ENCODE data around the gene ZNF555. TPM values are rescaled to one million over a fixed set of nuclear protein-coding genes. Genes with fewer than 3 reads are reported as not detected.

ZNF555 gene
- total and polyA plus RNA-seq, 2 experiments from 2014 or later: 2.7 to 7.4 TPM

DNA sequence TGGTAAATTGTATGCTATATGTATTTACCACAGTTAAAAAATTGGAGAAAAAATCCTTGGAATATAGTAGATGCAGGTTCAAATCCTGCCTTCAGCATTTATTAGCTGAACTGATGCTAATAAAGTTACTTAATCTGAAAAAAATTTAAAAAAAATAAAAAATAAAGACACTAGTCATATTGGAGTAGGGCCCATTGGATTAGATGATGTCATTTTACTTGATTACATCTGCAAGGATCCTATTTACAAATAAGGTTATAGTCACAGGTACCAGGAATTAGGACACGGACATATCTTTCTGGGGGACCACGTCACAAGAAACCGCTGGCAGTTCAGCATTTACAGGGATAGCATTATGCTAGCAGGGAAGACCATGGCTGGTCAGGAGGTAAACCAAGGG is 6.2 kb downstream of the ZNF555 start:
- Histone ChIP-seq H3K4me2 (no peak overlapping the region), H3K79me2 (peaks cover 58% of the 10 kb centered on the region), H3K4me3 (no peak overlapping the region), H3K27ac (no peak overlapping the region), H3K4me1 (ENCODE audit: insufficient read depth) (peaks cover 4% of the 10 kb centered on the region), H3K9me3 (ENCODE audit: low read depth) (peaks cover 20% of the 10 kb centered on the region), H3K9me2 (replicated peaks; ENCODE audit: insufficient read depth) (no peaks in the 10 kb centered on the region), H3K27me3 (no peaks in the 10 kb centered on the region), H4K20me1 (ENCODE audit: insufficient read depth, poor library complexity, severe bottlenecking) (no peaks in the 10 kb centered on the region), H2AFZ (no peak overlapping the region), H3K36me3 (replicated peaks; ENCODE audit: insufficient read depth, low read depth) (peaks cover 9% of the 10 kb centered on the region)
- TF ChIP-seq EZH2phosphoT487 (IDR thresholded peaks at IDR 0.05; ENCODE audit: low read depth, severe bottlenecking, unreplicated experiment): no peak
- TF ChIP-seq EZH2 (IDR thresholded peaks at IDR 0.05; ENCODE audit: borderline replicate concordance): no peak
- TF ChIP-seq, protein P1, sequence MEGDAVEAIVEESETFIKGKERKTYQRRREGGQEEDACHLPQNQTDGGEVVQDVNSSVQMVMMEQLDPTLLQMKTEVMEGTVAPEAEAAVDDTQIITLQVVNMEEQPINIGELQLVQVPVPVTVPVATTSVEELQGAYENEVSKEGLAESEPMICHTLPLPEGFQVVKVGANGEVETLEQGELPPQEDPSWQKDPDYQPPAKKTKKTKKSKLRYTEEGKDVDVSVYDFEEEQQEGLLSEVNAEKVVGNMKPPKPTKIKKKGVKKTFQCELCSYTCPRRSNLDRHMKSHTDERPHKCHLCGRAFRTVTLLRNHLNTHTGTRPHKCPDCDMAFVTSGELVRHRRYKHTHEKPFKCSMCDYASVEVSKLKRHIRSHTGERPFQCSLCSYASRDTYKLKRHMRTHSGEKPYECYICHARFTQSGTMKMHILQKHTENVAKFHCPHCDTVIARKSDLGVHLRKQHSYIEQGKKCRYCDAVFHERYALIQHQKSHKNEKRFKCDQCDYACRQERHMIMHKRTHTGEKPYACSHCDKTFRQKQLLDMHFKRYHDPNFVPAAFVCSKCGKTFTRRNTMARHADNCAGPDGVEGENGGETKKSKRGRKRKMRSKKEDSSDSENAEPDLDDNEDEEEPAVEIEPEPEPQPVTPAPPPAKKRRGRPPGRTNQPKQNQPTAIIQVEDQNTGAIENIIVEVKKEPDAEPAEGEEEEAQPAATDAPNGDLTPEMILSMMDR (IDR thresholded peaks at IDR 0.05; ENCODE audit: poor library complexity): no peak
- no peak for DNase-seq (ENCODE audit: low spot score)
- over 99% methylated on average over 3 of the region's 3 CpGs for WGBS (ENCODE audit: low lambda C conversion rate, missing lambda C conversion rate)

DNA sequence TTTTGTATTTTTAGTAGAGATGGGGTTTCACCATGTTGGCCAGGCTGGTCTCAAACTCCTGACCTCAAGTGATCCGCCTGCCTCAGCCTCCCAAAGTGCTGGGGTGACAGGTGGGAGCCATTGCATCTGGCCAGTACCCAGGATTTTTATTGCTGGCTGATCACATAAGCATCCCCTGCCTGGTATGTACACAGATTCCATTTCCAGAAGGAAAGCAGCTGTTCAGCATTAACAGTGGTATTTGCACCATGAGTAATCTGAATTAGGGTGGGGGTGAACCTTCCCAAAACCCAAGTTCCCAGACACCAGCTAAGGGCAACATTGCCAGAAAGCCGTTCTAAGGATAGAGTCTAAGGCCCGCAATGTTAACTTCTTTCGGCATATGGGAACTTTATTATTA is 7.3 kb downstream of the ZNF555 start:
- TF ChIP-seq EZH2 (IDR thresholded peaks at IDR 0.05; ENCODE audit: borderline replicate concordance) (no peak), EZH2phosphoT487 (IDR thresholded peaks at IDR 0.05; ENCODE audit: low read depth, severe bottlenecking, unreplicated experiment) (no peak)
- TF ChIP-seq, protein P1 (IDR thresholded peaks at IDR 0.05; ENCODE audit: poor library complexity): no peak
- H3K36me3 ChIP-seq (replicated peaks; ENCODE audit: insufficient read depth, low read depth): peaks cover 17% of the 10 kb centered on the region
- H4K20me1 ChIP-seq (ENCODE audit: insufficient read depth, poor library complexity, severe bottlenecking): no peaks in the 10 kb centered on the region
- no peaks in the 10 kb centered on the region for H3K9me2 ChIP-seq (replicated peaks; ENCODE audit: insufficient read depth)
- WGBS (ENCODE audit: low lambda C conversion rate, missing lambda C conversion rate): 94% methylated on average over 4 of the region's 4 CpGs
- H2AFZ ChIP-seq: no peak overlapping the region
- no peaks in the 10 kb centered on the region for H3K27me3 ChIP-seq
- no peak overlapping the region for H3K27ac ChIP-seq
- no peak overlapping the region for H3K4me2 ChIP-seq
- peaks cover 47% of the 10 kb centered on the region for H3K79me2 ChIP-seq
- no peak overlapping the region for H3K4me3 ChIP-seq
- no peaks in the 10 kb centered on the region for H3K4me1 ChIP-seq (ENCODE audit: insufficient read depth)
- peaks cover 31% of the 10 kb centered on the region for H3K9me3 ChIP-seq (ENCODE audit: low read depth)
- DNase-seq (ENCODE audit: low spot score): no peak

DNA sequence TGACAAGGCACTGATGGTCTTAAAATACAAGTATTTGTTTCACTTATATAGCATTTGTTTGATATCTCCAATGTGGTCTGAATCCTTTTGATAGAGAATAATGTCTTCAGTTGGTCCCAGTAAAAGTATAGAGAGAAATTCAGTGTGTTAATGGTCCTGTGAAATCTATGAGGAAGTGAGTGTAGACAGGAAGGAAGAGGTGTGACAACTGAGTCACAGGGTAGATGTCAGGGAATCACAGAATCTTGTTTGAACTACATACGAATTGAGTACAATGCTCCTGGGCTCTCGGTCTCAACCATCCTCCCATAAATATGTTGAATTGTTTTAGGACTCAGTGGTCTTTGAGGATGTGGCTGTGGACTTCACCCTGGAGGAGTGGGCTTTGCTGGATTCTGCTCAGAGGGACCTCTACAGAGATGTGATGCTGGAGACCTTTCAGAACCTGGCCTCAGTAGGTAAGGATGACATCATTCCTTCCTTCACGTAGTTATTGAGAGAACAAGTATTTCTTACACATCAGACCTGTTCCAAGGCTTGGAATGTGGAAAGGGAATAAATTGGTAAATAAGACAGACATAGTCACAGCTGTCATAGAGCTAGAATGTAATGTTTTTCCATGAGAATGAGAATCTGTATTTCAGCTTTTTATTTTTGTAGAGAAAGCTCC is 9.1 kb downstream of the ZNF555 start:
- no peak overlapping the region for H2AFZ ChIP-seq
- no peaks in the 10 kb centered on the region for H3K4me1 ChIP-seq (ENCODE audit: insufficient read depth)
- 100% methylated on average over 3 of the region's 3 CpGs for WGBS (ENCODE audit: low lambda C conversion rate, missing lambda C conversion rate)
- peaks cover 25% of the 10 kb centered on the region for H3K36me3 ChIP-seq (replicated peaks; ENCODE audit: insufficient read depth, low read depth)
- H4K20me1 ChIP-seq (ENCODE audit: insufficient read depth, poor library complexity, severe bottlenecking): no peaks in the 10 kb centered on the region
- peaks cover 31% of the 10 kb centered on the region for H3K79me2 ChIP-seq
- H3K27ac ChIP-seq: no peak overlapping the region
- H3K4me3 ChIP-seq: no peak overlapping the region
- no peaks in the 10 kb centered on the region for H3K9me2 ChIP-seq (replicated peaks; ENCODE audit: insufficient read depth)
- peaks cover 49% of the 10 kb centered on the region for H3K9me3 ChIP-seq (ENCODE audit: low read depth)
- no peak for DNase-seq (ENCODE audit: low spot score)
- TF ChIP-seq EZH2phosphoT487 (IDR thresholded peaks at IDR 0.05; ENCODE audit: low read depth, severe bottlenecking, unreplicated experiment): no peak
- TF ChIP-seq EZH2 (IDR thresholded peaks at IDR 0.05; ENCODE audit: borderline replicate concordance): no peak
- TF ChIP-seq, protein P1 (IDR thresholded peaks at IDR 0.05; ENCODE audit: poor library complexity): no peak
- no peak overlapping the region for H3K4me2 ChIP-seq
- no peaks in the 10 kb centered on the region for H3K27me3 ChIP-seq

Measured in hepatocyte (in vitro differentiated cells).